Neutrophil (primary cell): ENCODE results near the gene ERG.

Experiments used
- H3K27ac ChIP-seq: fragments of 200-600 bp; sonication (generic); 2 replicates; pipeline ENCODE4 v1.5.1; 2016; ENCODE audit warnings: mild to moderate bottlenecking, moderate library complexity
- H3K27me3 ChIP-seq: fragments of 200-600 bp; sonication (generic); 2 replicates; pipeline ENCODE4 v1.6.0; 2016; ENCODE audit warnings: mild to moderate bottlenecking
- H3K36me3 ChIP-seq: fragments of 200-600 bp; sonication (generic); 2 replicates; pipeline ENCODE4 v1.5.1; 2017
- H3K4me1 ChIP-seq, 2 experiments: fragments of 200-600 bp in 1 of 2; sonication (generic) in 1 of 2; 1 replicate in 1 of 2; 2 replicates in 1 of 2; pipeline versions ENCODE4 v1.5.1 to v1.6.1; 2013 to 2016; ENCODE audit warnings: low read depth in 1 of 2, low read length in 1 of 2, mild to moderate bottlenecking in 1 of 2, moderate library complexity in 1 of 2; ENCODE audit not compliant: control insufficient read depth in 1 of 2, insufficient read depth in 1 of 2
- H3K4me3 ChIP-seq, 2 experiments: fragments of 200-600 bp in 1 of 2; sonication (generic) in 1 of 2; 1 replicate in 1 of 2; 2 replicates in 1 of 2; pipeline ENCODE4 v1.5.1; 2013 to 2016; ENCODE audit warnings: low read depth in 1 of 2, low read length in 1 of 2, mild to moderate bottlenecking in 1 of 2, moderate library complexity in 1 of 2
- H3K9me3 ChIP-seq: fragments of 200-600 bp; sonication (generic); 2 replicates; pipeline ENCODE4 v1.5.1; 2016
- TF ChIP-seq, protein P1 (sequence below): fragments of 200-600 bp; sonication (generic); IDR thresholded peaks from 2 replicates; pipeline ENCODE4 v1.5.1; 2016; ENCODE audit warnings: antibody characterized with exemption

The ERG gene

DNA sequence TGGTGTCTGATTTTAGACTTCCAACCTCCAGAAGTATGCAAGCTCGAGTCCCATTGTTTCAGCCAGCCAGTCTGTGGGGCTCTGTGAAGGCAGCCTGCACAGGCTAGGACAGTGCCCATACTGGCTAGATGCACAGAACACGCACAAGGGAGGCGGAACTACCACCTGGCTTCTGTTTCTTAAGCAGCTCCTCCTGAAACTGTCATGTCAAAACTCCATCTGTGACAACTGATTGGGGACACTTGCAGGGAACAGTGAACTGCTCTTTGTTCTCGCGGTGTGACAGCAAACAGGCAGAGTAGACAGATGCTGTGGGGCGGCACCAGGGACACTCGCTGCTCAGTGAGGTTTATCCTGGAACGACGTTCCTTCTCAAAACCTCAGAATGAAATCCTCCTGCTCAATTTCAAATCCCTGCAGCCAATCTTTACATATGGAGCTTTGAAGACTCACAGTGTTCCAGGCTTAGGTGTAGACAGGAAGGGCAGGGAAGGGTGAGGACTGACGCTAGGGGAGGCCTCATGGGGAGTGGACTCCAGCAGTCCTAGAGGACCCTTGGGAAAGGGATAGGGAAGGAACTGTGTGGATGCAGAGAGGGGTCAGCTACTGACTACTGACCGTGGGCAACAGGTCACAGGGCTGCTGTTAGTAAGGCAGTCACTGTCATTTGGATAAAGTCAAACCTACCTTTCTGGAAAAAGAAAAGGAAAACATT is 73.8 kb downstream of the ERG start:
- no peak overlapping the region for H3K4me3 ChIP-seq
- TF ChIP-seq, protein P1, sequence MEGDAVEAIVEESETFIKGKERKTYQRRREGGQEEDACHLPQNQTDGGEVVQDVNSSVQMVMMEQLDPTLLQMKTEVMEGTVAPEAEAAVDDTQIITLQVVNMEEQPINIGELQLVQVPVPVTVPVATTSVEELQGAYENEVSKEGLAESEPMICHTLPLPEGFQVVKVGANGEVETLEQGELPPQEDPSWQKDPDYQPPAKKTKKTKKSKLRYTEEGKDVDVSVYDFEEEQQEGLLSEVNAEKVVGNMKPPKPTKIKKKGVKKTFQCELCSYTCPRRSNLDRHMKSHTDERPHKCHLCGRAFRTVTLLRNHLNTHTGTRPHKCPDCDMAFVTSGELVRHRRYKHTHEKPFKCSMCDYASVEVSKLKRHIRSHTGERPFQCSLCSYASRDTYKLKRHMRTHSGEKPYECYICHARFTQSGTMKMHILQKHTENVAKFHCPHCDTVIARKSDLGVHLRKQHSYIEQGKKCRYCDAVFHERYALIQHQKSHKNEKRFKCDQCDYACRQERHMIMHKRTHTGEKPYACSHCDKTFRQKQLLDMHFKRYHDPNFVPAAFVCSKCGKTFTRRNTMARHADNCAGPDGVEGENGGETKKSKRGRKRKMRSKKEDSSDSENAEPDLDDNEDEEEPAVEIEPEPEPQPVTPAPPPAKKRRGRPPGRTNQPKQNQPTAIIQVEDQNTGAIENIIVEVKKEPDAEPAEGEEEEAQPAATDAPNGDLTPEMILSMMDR, result no peak
- peaks cover 5% of the 10 kb centered on the region for H3K36me3 ChIP-seq
- no peaks in the 10 kb centered on the region for H3K9me3 ChIP-seq
- peak overlapping the region; percentile 59 for H3K27ac ChIP-seq
- H3K4me1 ChIP-seq, result peaks cover 29 to 42% of the 10 kb centered on the region in 2 experiments
- no peaks in the 10 kb centered on the region for H3K27me3 ChIP-seq

DNA sequence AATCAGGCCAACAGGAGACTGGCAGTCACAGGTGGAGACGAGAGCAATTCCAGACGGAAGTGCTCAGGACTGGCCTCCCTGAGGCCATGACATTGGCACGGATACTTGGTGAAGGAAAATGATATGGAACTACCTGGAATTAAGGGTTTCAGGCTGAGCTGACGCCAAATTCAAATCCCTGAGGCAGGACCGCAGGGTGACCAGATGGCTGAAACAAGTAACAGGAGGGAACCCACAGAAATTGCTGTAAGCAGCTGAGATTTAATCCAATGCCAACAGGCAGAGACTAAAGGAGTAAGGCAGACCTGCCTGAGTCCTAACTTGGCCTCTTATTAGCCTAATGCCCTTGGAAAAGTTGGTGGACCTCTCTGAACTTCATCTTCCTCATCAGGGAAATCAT is 76.2 kb downstream of the ERG start:
- TF ChIP-seq, protein P1, result no peak
- H3K36me3 ChIP-seq, result no peaks in the 10 kb centered on the region
- peaks cover 50 to 64% of the 10 kb centered on the region in 2 experiments for H3K4me1 ChIP-seq
- H3K9me3 ChIP-seq, result no peaks in the 10 kb centered on the region
- H3K4me3 ChIP-seq, result no peak overlapping the region
- H3K27me3 ChIP-seq, result no peaks in the 10 kb centered on the region
- peak overlapping the region; percentile 75 for H3K27ac ChIP-seq

DNA sequence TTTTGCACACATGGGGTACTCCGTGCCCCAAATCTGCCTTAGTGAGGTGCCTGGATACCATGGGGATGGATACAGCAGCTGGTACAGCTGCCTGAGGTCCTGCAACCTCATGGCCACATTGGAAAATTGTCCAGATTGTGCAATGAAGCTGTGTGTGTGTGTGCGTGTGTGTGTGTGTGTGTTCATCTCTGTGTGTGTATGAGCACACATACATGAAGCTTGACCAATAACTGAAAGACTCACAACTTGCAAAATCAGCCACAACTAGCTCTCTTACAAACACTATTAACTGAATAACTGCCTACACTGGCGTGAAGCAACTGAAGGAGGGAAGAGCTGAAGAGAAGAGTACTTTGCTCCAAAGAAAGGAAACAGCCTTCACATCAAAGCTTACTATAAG is 78.1 kb downstream of the ERG start:
- Histone ChIP-seq H3K27ac (peak overlapping the region; percentile 75), H3K4me3 (no peak overlapping the region), H3K4me1 (peaks cover 69 to 82% of the 10 kb centered on the region in 2 experiments), H3K36me3 (no peaks in the 10 kb centered on the region), H3K27me3 (no peaks in the 10 kb centered on the region), H3K9me3 (no peaks in the 10 kb centered on the region)
- TF ChIP-seq, protein P1, result no peak

DNA sequence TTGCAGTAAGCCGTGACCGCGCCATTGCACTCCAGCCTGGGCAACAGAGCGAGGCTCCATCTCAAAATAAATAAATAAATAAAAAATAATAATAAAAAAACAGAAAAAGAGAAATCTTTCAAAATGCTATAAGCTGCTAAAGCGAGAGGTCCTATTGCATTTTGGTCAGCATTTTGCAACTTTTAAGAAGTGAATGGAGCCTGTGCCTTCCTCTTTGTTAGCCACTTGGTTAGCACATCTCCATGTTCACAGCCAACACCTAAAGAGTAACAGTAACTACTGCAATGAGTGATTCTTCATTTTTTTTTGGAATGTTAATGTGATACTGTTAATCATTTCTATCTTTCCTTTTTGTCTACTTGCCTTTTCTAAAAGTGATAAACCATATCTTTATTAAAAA is 80.6 kb downstream of the ERG start:
- Histone ChIP-seq H3K27ac (peak overlapping the region; percentile 79), H3K4me1 (peaks cover 77 to 81% of the 10 kb centered on the region in 2 experiments), H3K9me3 (no peaks in the 10 kb centered on the region), H3K27me3 (no peaks in the 10 kb centered on the region), H3K36me3 (no peaks in the 10 kb centered on the region), H3K4me3 (no peak overlapping the region)
- TF ChIP-seq, protein P1, result no peak

DNA sequence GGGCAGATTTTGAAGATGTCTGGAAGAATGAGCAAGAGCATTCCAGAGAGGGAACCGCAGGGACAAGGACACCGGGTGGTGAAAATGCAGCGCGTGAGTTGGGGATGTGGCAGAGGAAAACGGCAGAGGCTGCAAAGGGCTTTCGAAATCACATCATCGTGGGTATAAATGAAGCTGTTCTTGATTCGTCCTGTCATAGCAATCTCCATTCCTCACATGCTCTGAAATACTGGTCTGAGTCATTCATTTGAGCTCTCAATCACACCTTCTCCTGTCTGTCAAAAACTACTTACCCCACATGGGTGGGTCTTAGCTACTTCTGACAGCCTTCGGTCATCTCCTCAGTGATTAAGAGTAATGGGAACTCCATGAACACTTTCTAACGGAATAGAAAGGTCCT is 81.5 kb downstream of the ERG start:
- H3K9me3 ChIP-seq, result no peaks in the 10 kb centered on the region

More for the DNA sequence above, 81.5 kb downstream of the ERG start:
- TF ChIP-seq, protein P1, result no peak
- Histone ChIP-seq H3K27me3 (no peaks in the 10 kb centered on the region), H3K4me3 (peak overlapping the region; percentile 4 to 10), H3K27ac (peak overlapping the region; percentile 79), H3K36me3 (no peaks in the 10 kb centered on the region), H3K4me1 (peaks cover 79 to 83% of the 10 kb centered on the region in 2 experiments)
